K562 (cell line): Measurements from ENCODE around the gene ILF2. TPM values are rescaled to one million over a fixed set of nuclear protein-coding genes. Genes with fewer than 3 reads are reported as not detected.
A peak's percentile ranks its signal among the peaks of the same experiment; 100 is the strongest.

Source experiments
- C11orf30 ChIP-seq: fragments of 450-650 bp; IDR thresholded peaks from 2 replicates; pipeline ENCODE4 v1.6.1; 2016; ENCODE audit warnings: low read depth, mild to moderate bottlenecking
- CHCHD3 ChIP-seq: fragments of 250-450 bp; sonication (Bioruptor Pico); IDR thresholded peaks from 2 replicates; pipeline ENCODE4 v2.1.2; 2022; ENCODE audit warnings: mild to moderate bottlenecking
- CTBP1 ChIP-seq: fragments of 450-650 bp; IDR thresholded peaks from 2 replicates; pipeline ENCODE4 v1.6.1; 2016; ENCODE audit warnings: borderline replicate concordance
- GABPB1 ChIP-seq: sonication (generic); formaldehyde crosslinking; IDR thresholded peaks from 2 replicates; pipeline ENCODE4 v1.8.0; 2022; ENCODE audit warnings: mild to moderate bottlenecking, missing genetic modification reagents
- HDAC1 ChIP-seq, 2 experiments: fragments of 450-650 bp; IDR thresholded peaks; 2 replicates each; pipeline ENCODE4 v1.6.1; 2016 to 2017; ENCODE audit warnings: inconsistent platforms in 1 of 2, mild to moderate bottlenecking in 1 of 2, moderate library complexity in 1 of 2
- KHSRP ChIP-seq: fragments of 450-650 bp; IDR thresholded peaks from 2 replicates; pipeline ENCODE4 v1.6.1; 2017
- LCOR ChIP-seq: sonication (generic); formaldehyde crosslinking; IDR thresholded peaks from 2 replicates; pipeline ENCODE4 v1.8.0; 2022; ENCODE audit warnings: mild to moderate bottlenecking, missing genetic modification reagents
- MEIS2 ChIP-seq: fragments of 450-650 bp; IDR thresholded peaks from 2 replicates; pipeline ENCODE4 v1.6.1; 2014; ENCODE audit warnings: mild to moderate bottlenecking; ENCODE audit not compliant: partially characterized antibody
- MYNN ChIP-seq, 2 experiments: sonication (generic); formaldehyde crosslinking in 1 of 2; IDR thresholded peaks; 2 replicates each; pipeline versions ENCODE4 v1.5.0 to v1.6.1; 2016 to 2020; ENCODE audit warnings: antibody characterized with exemption in 1 of 2, missing genetic modification reagents in 1 of 2
- NEUROD1 ChIP-seq: fragments of 150-350 bp; IDR thresholded peaks from 2 replicates; pipeline ENCODE4 v1.6.1; 2014; ENCODE audit warnings: borderline replicate concordance, low read length, low read depth; ENCODE audit not compliant: partially characterized antibody
- NR0B1 ChIP-seq: fragments of 450-650 bp; IDR thresholded peaks from one replicate; pipeline ENCODE4 v1.6.1; 2018; ENCODE audit warnings: mild to moderate bottlenecking, moderate library complexity; ENCODE audit not compliant: partially characterized antibody
- PRDM10 ChIP-seq: fragments of 450-650 bp; IDR thresholded peaks from 2 replicates; pipeline ENCODE4 v1.6.1; 2018; ENCODE audit not compliant: partially characterized antibody
- PRMT5 ChIP-seq: sonication (generic); formaldehyde crosslinking; IDR thresholded peaks from 2 replicates; pipeline ENCODE4 v1.5.0; 2020; ENCODE audit warnings: missing genetic modification reagents
- RBFOX2 ChIP-seq: fragments of 200-400 bp; formaldehyde crosslinking; IDR thresholded peaks from 2 replicates; pipeline ENCODE4 v1.6.1; 2017; ENCODE audit warnings: low read depth, mild to moderate bottlenecking, low read length, moderate library complexity
- SP1 ChIP-seq: sonication (generic); formaldehyde crosslinking; IDR thresholded peaks from 2 replicates; pipeline ENCODE4 v1.8.1; 2022; ENCODE audit warnings: mild to moderate bottlenecking, missing genetic modification reagents
- SUPT5H ChIP-seq: fragments of 450-650 bp; IDR thresholded peaks from 2 replicates; pipeline ENCODE4 v1.6.1; 2016
- XRCC5 ChIP-seq: fragments of 200-400 bp; formaldehyde crosslinking; IDR thresholded peaks from 2 replicates; pipeline ENCODE4 v1.6.1; 2017; ENCODE audit warnings: low read depth, mild to moderate bottlenecking, low read length
- ZBTB7A ChIP-seq: IDR thresholded peaks from 2 replicates; pipeline ENCODE4 v1.6.1; 2011; ENCODE audit warnings: low read depth, mild to moderate bottlenecking, low read length, moderate library complexity, borderline replicate concordance; ENCODE audit not compliant: control insufficient read depth
- ZNF655 ChIP-seq: fragments of 250-450 bp; sonication (Bioruptor Pico); IDR thresholded peaks from 2 replicates; pipeline ENCODE4 v1.5.0; 2021
- polyA plus RNA-seq, 8 experiments: library from polyadenylated mRNA; depleted of rRNA in 4 of 8; stranded (reverse) in 5 of 8; unstranded in 3 of 8; fragments of >200 nt; fragmentation: Nextera tagmentation in 2 of 8; fragmentation: Illumina TruSeq in 1 of 8; extraction: Ambion mirVana in 2 of 8; extraction: Trizol in 1 of 8; gene quantifications; 2 replicates each; pipeline versions ENCODE4 v1.2.1 to v1.2.3, GENCODE V29; 2011 to 2014; ENCODE audit warnings: inconsistent platforms in 1 of 8, missing spikeins in 1 of 8
- total RNA-seq, 7 experiments: library from RNA; depleted of rRNA in 6 of 7; stranded (reverse); fragments of >200 nt in 6 of 7; fragmentation: Illumina TruSeq in 2 of 7; extraction: Trizol in 2 of 7; gene quantifications; 2 replicates each; pipeline versions ENCODE4 v1.2.1 to v1.2.3, GENCODE V29; 2011 to 2021; ENCODE audit warnings: low replicate concordance in 1 of 7
- TF ChIP-seq, protein P1 (sequence below), 3 experiments: IDR thresholded peaks in 2 of 3; conservative IDR thresholded peaks in 1 of 3; 2 replicates each; pipeline ENCODE4 v1.5.1; 2011 to 2012; ENCODE audit warnings: low read length in 3 of 3, mild to moderate bottlenecking in 3 of 3, control low read depth in 2 of 3, improper control_type of control experiment in 1 of 3, inconsistent platforms in 1 of 3, low read depth in 1 of 3, mixed read lengths in 1 of 3, moderate library complexity in 1 of 3; ENCODE audit not compliant: insufficient read depth in 2 of 3

Gene ILF2
- total and polyA plus RNA-seq, 9 of the 15 experiments (the other 6 are each of a cell fraction or from before 2014, with no cell fraction given), result 282 to 726 (median 474) TPM

GRCh38 chr1:153626904-153627714, 43.7 kb downstream of the ILF2 start, which contains the start of gene S100A13 (continued):
- TF ChIP-seq PRDM10 (peak; percentile 33), ZBTB7A (0 out of 2 replicates have a peak, but pooled peaks have one; percentile 53), MEIS2 (peak; percentile 31), XRCC5 (peak; percentile 55), CTBP1 (peak; percentile 59; the same call in 1 of the 2 replicates), KHSRP (no peak), GABPB1 (CRISPR knock-in tag) (peak; percentile 19; the same call in 1 of the 2 replicates), SUPT5H (peak; percentile 88), RBFOX2 (peak; percentile 90), CHCHD3 (CRISPR knock-in tag) (no peak), PRMT5 (CRISPR knock-in tag) (no peak), SP1 (CRISPR knock-in tag) (peak; percentile 83), NEUROD1 (peak; percentile 7), MYNN (IDR thresholded peaks at IDR 0.05) (peak; percentile 73; the same call in 1 of the 2 replicates), MYNN (CRISPR knock-in tag; IDR thresholded peaks at IDR 0.05) (no peak), HDAC1 (IDR thresholded peaks at IDR 0.05) (peak in 1 of 2 experiments; percentile 42; a peak in 1 of 4 replicates), C11orf30 (no peak), LCOR (CRISPR knock-in tag) (peak; percentile 16; the same call in 1 of the 2 replicates), NR0B1 (no peak), ZNF655 (CRISPR knock-in tag) (no peak)
- TF ChIP-seq, protein P1, sequence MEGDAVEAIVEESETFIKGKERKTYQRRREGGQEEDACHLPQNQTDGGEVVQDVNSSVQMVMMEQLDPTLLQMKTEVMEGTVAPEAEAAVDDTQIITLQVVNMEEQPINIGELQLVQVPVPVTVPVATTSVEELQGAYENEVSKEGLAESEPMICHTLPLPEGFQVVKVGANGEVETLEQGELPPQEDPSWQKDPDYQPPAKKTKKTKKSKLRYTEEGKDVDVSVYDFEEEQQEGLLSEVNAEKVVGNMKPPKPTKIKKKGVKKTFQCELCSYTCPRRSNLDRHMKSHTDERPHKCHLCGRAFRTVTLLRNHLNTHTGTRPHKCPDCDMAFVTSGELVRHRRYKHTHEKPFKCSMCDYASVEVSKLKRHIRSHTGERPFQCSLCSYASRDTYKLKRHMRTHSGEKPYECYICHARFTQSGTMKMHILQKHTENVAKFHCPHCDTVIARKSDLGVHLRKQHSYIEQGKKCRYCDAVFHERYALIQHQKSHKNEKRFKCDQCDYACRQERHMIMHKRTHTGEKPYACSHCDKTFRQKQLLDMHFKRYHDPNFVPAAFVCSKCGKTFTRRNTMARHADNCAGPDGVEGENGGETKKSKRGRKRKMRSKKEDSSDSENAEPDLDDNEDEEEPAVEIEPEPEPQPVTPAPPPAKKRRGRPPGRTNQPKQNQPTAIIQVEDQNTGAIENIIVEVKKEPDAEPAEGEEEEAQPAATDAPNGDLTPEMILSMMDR (IDR thresholded peaks at IDR 0.05 in 2 of 3, conservative IDR thresholded peaks at IDR 0.05 in 1 of 3; ENCODE audit: insufficient read depth in 2 of 3, low read depth in 1 of 3, low read length in 3 of 3), result peak; percentile 85 to 95 (median 89)
